Measurements from ENCODE around the gene PSG1. TPM values are rescaled to one million over a fixed set of nuclear protein-coding genes. Genes with fewer than 3 reads are reported as not detected.
"Not testable (repeated sequence)": the region's sequence is repeated elsewhere in the genome, so short reads cannot be mapped to it uniquely, and the experiment has no call there.

The PSG1 gene
- total RNA-seq, 3 donors from 2014 or later, result not detected

DNA sequence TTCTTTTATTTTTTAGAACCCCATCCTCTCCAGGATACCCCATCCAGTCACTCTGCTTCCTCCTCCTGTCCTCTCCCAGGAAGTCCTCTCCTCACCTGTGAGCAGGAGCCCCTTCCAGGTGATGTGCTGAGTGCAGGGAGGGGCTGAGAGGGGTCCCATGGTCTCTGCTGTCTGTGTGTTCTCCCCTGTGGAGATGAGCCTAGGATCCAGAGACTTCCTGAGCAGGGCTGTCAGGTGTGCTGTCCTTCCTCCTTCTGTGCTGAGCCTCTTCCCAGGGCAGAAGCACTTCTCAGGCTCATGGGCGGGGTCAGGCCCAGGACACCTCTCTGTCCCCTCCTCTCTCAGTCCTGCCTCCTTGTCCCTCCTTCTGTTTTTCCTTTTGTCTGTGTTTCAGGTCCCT is 38.1 kb upstream of the PSG1 start, which contains the start of gene PSG6:
Gene PSG6 (minus strand): TSS at position 261 of the 400 bp plus-strand sequence. CDS start 102 bp downstream, at position 159.
- intact Hi-C loops (cut with DNase I; ENCODE audit: low total_unique reads); H3K4me1 ChIP-seq; H3K4me3 ChIP-seq; H3K9me3 ChIP-seq; H3K27ac ChIP-seq; DNase-seq (ENCODE audit: low spot score in 2 of 2); H3K27me3 ChIP-seq; H3K36me3 ChIP-seq: not testable (repeated sequence)

DNA sequence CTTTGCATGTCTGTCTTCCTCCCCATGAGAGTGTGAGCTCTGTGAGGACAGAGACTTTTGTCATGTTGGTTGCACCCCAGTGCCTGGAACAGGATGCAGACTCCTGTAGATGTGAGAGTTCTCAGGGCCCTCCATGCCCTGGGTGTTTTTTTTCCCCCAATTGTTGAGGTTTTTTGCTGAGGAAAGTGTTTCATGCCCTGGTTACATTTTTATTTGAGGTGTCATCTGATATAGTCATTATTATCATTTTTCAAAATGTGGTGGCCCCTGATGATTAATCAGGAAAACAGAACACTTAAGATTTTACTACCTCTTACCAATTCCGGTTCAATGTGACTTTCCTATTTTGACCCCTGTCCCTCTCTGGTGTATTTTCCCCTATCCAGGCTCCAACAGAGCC is 37.4 kb upstream of the PSG1 start:
- H3K36me3 ChIP-seq; H3K4me3 ChIP-seq; DNase-seq (ENCODE audit: low spot score in 2 of 2); H3K27ac ChIP-seq; intact Hi-C loops (cut with DNase I; ENCODE audit: low total_unique reads); H3K27me3 ChIP-seq; H3K4me1 ChIP-seq; H3K9me3 ChIP-seq: not testable (repeated sequence)

DNA sequence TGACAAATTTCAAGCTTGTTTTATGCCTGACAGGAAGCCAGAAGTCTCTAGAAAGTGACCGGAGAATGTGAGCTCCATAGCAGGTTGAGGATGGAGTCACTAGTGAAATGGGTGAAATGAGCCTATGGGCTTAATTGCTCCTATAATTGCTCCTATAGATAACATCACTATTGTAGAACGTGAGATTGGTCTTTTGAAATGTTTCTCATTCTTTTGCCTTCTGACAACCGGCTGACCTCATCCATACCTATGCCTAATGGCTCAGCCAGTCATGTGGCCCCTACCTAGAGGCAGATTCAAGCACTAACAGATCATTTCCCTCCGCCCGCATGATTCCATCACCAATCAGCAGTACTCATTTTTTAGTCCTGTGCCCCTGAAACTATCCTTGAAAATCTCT is 34.0 kb upstream of the PSG1 start:
- H3K4me1 ChIP-seq; H3K27me3 ChIP-seq; H3K9me3 ChIP-seq; H3K27ac ChIP-seq; DNase-seq (ENCODE audit: low spot score in 2 of 2); H3K36me3 ChIP-seq; intact Hi-C loops (cut with DNase I; ENCODE audit: low total_unique reads); H3K4me3 ChIP-seq: not testable (repeated sequence)

DNA sequence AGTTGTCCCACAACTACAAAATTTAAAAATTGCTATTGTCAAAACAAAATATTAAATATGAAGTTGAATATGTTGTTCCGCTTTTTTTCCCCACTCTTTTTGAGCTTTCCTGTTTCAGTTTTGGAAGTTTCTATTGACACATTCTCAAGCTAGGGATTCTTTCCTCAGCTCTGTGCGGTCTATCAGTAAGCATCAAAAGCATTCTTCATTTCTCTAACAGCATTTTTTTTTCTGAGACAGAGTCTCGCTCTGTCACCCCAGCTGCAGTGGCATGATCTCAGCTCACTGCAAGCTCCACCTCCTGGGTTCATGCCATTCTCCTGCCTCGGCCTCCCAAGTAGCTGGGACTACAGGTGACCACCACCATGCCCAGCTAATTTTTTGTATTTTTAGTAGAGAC is 33.4 kb upstream of the PSG1 start:
- intact Hi-C loops (cut with DNase I; ENCODE audit: low total_unique reads), result not testable (repeated sequence)

DNA sequence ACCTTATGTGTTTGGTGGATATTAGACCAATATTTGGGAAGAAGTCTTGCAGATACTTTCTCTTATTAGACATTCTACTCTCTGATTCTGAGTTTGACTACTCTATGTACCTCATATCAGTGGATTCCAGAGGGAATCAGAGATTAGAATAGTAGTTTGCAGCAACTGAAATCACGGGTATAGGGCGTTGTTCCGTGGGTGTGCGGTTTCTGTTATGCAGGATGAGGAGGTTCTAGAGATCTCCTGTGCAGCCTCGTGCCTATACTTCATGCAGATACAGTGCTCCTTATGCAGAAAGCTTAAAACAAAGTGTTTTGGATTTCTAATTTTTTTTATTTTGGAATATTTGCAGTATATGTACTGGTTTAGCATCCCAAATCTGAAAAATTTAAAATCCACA is 32.2 kb upstream of the PSG1 start:
- H3K9me3 ChIP-seq; H3K36me3 ChIP-seq; H3K27me3 ChIP-seq; H3K4me1 ChIP-seq; DNase-seq (ENCODE audit: low spot score in 2 of 2); H3K27ac ChIP-seq; intact Hi-C loops (cut with DNase I; ENCODE audit: low total_unique reads); H3K4me3 ChIP-seq: not testable (repeated sequence)

More for the DNA sequence above, 33.4 kb upstream of the PSG1 start:
- not testable (repeated sequence) for H3K36me3 ChIP-seq; H3K27me3 ChIP-seq; H3K4me1 ChIP-seq; H3K9me3 ChIP-seq; H3K4me3 ChIP-seq; DNase-seq (ENCODE audit: low spot score in 2 of 2); H3K27ac ChIP-seq

DNA sequence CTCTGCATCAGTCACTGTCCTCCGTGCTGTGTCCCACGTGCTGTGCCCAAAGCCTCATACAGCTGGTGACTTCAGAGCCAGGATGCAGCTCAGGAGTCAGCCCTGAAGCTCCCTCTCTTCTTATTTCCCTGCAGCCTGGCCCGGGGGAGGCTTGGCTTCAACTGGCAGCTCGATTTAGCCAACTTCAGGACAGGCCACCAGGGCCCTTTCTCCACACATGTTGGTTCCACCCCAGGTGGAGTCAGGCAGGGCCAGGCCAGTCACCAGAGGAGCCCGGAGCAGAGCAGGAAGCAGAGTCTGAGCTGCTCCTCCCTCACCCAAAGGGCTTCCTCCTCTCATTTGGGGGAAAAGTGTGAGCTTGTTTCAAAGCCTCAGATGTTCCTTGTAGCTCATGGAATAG is 26.6 kb upstream of the PSG1 start:
- H3K4me3 ChIP-seq; H3K4me1 ChIP-seq; H3K27ac ChIP-seq; H3K27me3 ChIP-seq; intact Hi-C loops (cut with DNase I; ENCODE audit: low total_unique reads); DNase-seq (ENCODE audit: low spot score in 2 of 2); H3K9me3 ChIP-seq; H3K36me3 ChIP-seq: not testable (repeated sequence)

DNA sequence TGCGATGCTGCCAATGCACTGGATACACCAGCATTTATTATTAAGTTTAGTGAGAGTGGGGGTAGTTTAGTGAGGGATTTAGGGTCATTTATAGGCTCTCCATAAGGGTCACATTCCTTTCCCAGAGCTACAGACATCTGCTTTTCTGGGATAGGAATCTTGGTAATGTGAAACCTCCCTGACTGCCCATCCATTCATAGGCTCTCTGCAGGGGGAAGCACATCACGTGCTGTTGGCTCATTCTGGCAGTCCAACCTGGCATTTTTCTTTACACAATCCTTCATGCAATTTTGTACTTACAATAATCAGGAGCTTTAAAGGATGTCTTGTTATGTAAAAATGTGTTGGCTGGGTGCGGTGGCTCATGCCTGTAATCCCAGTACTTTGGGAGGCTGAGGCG is 21.0 kb upstream of the PSG1 start:
- H3K4me3 ChIP-seq; H3K4me1 ChIP-seq; H3K27me3 ChIP-seq; intact Hi-C loops (cut with DNase I; ENCODE audit: low total_unique reads); H3K36me3 ChIP-seq; DNase-seq (ENCODE audit: low spot score in 2 of 2); H3K9me3 ChIP-seq; H3K27ac ChIP-seq: not testable (repeated sequence)

DNA sequence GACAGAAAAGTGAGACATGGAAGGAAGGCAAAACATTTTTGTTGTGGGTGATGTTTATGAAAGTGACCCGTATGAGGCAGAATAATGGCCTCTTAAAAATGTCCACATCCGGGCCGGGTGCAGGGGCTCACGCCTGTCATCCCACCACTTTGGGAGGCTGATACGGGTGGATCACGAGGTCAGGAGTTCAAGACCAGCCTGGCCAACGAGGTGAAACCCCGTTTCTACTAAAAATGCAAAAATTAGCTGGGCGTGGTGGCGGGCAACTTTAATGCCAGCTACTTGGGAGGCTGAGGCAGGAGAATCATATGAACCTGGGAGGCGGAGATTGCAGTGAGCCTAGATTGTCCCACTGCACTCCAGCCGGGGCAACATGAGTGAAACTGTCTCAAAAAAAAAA is 20.2 kb upstream of the PSG1 start:
- H3K9me3 ChIP-seq; DNase-seq (ENCODE audit: low spot score in 2 of 2); H3K27ac ChIP-seq; H3K4me1 ChIP-seq; H3K36me3 ChIP-seq; H3K4me3 ChIP-seq; H3K27me3 ChIP-seq; intact Hi-C loops (cut with DNase I; ENCODE audit: low total_unique reads): not testable (repeated sequence)

DNA sequence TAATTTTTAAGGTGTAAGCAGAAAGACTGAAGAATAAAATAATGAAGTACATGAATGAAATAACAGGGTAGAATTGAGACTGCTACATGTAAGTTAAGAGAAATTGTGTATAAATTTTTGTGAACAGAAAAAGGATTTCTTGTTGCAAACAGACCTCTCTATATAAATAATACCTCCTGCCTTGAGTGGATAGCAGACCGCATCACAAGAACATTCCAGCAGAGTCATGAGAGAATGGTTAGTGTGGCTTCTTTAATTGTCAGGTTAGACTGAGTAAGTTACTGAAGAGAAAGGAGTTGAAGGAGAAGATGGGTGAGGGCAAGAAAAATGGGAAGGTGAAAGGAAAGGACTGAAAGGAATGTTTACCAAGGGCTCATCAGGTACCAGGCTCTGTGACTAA is 19.6 kb upstream of the PSG1 start:
- not testable (repeated sequence) for H3K9me3 ChIP-seq; DNase-seq (ENCODE audit: low spot score in 2 of 2); H3K4me1 ChIP-seq

DNA sequence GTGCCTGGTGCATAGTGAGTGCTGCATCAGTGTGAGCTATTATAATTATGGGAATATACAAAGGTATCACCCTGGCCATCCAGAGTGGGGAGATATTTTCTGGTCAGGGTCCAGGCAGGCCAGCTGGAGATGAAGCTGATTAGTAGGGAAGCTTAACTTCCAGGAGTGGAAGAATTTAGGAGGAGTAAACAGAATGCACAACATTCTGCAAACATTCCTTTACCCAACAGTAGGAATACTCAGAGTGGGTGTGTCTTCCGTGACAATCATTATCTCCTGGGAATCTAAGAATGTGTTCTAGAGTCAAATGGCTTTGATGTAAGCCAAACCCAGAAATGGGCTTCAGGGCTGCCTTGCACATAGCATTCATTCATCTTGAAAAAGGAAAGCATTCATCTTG is 19.1 kb upstream of the PSG1 start:
- DNase-seq (ENCODE audit: low spot score in 2 of 2); H3K4me1 ChIP-seq; H3K4me3 ChIP-seq; H3K27ac ChIP-seq; intact Hi-C loops (cut with DNase I; ENCODE audit: low total_unique reads); H3K27me3 ChIP-seq; H3K9me3 ChIP-seq; H3K36me3 ChIP-seq: not testable (repeated sequence)

More for the DNA sequence above, 19.6 kb upstream of the PSG1 start:
- intact Hi-C loops (cut with DNase I; ENCODE audit: low total_unique reads); H3K4me3 ChIP-seq; H3K27me3 ChIP-seq; H3K27ac ChIP-seq; H3K36me3 ChIP-seq: not testable (repeated sequence)

DNA sequence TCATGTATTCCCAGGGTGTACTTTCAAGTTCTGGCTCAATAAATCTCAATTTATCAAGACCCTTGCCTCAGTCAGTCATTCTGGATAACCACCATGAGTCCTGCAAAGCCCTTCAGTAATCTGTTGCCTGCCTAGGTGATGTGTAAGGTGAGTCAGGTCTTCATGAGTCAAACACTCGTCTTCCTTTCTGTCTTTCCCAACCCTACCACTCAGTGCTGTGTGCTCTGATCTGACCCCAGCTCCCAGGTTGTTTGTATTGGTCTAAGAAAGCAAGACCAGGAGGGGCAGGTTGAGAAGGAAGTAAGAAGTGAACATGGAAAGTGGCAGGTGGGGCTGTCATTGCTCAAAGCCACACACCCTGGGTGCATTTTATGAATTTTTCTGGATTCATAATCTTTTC is 18.2 kb upstream of the PSG1 start:
- H3K27ac ChIP-seq; H3K9me3 ChIP-seq; intact Hi-C loops (cut with DNase I; ENCODE audit: low total_unique reads); H3K4me1 ChIP-seq; H3K4me3 ChIP-seq; H3K36me3 ChIP-seq; DNase-seq (ENCODE audit: low spot score in 2 of 2); H3K27me3 ChIP-seq: not testable (repeated sequence)

DNA sequence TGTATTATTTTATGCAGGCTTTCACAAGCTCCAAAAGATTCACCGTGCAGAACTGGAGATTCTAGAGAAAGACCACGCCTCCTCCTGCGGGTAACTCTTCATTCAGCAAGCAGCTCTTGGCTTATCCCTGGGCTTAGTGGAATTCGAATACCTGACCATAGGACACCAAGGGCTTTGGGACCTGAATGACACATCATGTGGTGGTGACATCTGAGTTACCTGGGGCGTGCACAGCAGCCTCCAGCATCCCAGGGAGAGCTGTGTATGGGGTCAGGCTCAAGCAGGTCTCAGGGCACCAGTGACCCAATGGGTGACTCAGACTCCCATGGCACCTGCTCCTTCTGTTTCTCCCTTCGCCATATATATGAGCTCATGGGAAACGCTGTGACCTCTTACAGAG is 10.9 kb upstream of the PSG1 start:
- H3K4me1 ChIP-seq; H3K27me3 ChIP-seq; intact Hi-C loops (cut with DNase I; ENCODE audit: low total_unique reads); H3K4me3 ChIP-seq; DNase-seq (ENCODE audit: low spot score in 2 of 2); H3K36me3 ChIP-seq; H3K27ac ChIP-seq: not testable (repeated sequence)
- H3K9me3 ChIP-seq, result peaks cover 4 to 11% of the 10 kb centered on the region in 2 donors

DNA sequence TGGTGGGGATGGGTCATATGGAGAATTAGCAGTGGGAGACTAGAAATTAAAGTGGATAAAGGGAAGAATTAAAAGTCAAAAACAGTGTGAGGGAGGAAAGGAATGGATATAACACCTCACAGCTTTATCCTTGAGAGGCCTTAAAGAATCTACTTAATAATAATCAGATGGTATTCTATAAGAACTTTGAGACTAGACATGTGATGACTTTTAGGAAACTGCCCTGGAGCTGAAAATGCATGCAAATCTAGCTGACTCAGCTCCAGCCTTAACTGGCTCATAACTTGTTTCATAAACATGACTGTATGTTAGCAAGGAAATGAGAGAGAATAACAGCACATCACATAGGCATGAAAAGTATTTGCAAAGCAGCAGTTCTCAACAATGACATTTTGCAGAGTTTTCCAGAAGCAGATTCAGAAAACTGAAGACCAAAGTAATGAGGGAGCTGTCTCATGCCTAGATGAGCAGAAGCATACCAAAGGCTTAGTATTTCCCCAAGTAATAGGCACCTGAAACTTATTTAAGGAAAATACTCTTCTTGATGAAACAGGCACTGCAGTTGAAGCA is 8.4 kb upstream of the PSG1 start:
- DNase-seq (ENCODE audit: low spot score in 2 of 2); H3K36me3 ChIP-seq; H3K27me3 ChIP-seq; H3K27ac ChIP-seq; H3K4me1 ChIP-seq; intact Hi-C loops (cut with DNase I; ENCODE audit: low total_unique reads); H3K4me3 ChIP-seq: not testable (repeated sequence)
- H3K9me3 ChIP-seq, result peaks cover 4 to 11% of the 10 kb centered on the region in 2 donors

DNA sequence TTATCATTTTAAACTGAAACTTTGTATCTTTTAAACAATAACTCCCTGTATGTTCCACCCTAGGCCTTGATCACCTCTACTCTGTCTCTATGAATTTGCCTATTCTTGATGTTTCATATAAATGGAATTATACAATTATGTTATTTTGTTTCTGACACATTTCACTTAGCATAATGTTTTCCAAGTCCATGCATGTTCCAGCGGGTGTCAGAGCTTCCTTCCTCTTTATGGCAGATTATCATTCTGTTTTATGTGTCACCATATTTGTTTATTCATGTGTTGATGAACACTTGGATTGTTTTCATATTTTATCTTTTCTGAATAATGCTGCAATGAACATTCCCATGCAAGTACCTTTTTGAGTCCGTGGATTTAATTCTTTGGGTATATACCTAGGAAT is 3.2 kb upstream of the PSG1 start:
- H3K4me1 ChIP-seq; H3K27me3 ChIP-seq; H3K4me3 ChIP-seq; H3K9me3 ChIP-seq; H3K27ac ChIP-seq; intact Hi-C loops (cut with DNase I; ENCODE audit: low total_unique reads); H3K36me3 ChIP-seq; DNase-seq (ENCODE audit: low spot score in 2 of 2): not testable (repeated sequence)
